LoVo (cell line): ENCODE measurements around the gene ATL3.
A peak's percentile ranks its signal among the peaks of the same experiment; 100 is the strongest.
"Not testable (repeated sequence)": the region's sequence is repeated elsewhere in the genome, so short reads cannot be mapped to it uniquely, and the experiment has no call there.

Experiments used
- DNase-seq: peaks from one replicate; pipeline ENCODE4 v3.0.0-alpha.2; 2016; ENCODE audit warnings: low spot score

The ATL3 gene

DNA sequence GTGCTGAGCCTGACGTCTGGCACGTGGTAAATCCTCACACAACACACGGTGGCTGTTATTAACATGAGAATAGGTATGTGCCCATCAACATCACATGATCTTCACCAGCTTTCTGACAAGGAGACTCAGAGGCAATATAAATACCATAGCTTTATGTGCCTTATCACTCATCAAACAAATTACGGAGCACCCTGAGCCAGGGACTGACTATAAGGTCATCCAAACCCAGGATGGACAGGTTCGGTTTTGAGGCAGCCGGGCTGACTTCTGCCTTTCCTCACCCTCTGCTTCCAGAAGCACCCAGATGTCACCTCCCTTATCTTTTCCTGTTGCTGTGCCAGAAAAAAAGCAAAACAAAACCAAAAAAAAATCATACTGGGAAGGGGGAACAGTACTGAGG is 51.2 kb downstream of the ATL3 start:
- DNase-seq = no peak

DNA sequence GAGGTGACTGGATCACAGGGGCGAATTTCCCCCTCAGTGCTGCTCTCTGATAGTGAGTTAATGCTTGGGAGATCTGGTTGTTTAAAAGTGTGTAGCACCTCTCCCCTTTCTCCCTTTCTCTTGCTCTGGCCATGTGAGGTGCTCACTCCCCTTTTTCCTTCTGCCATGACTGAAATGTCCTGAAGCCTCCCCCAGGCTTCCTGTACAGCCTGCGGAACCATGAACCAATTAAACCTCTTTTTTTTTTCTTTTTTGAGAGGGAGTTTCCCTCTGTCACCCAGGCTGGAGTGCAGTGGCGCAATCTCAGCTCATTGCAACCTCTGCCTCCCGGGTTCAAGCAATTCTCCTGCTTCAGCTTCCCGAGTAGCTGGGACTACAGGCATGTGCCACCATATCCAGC is 53.5 kb downstream of the ATL3 start:
- DNase-seq = not testable (repeated sequence)

DNA sequence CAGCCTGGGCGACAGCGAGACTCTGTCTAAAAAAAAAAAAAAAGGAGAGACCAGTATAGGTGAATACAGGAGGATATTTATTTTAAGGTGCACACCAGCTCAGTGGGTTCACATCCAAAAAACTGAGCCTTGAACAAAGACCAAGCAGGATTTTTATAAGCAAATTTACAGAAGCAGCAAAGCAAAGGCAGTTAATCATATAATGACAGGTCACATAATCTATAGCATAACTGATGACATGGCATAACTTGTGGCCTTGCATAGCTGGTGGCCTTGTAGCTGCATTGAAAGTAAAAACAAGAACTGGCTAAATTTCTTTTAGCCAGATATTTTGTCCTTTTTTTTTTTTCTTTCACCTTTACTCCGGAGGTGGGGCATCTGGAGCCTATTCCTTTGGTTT is 54.2 kb downstream of the ATL3 start:
- no peak for DNase-seq

DNA sequence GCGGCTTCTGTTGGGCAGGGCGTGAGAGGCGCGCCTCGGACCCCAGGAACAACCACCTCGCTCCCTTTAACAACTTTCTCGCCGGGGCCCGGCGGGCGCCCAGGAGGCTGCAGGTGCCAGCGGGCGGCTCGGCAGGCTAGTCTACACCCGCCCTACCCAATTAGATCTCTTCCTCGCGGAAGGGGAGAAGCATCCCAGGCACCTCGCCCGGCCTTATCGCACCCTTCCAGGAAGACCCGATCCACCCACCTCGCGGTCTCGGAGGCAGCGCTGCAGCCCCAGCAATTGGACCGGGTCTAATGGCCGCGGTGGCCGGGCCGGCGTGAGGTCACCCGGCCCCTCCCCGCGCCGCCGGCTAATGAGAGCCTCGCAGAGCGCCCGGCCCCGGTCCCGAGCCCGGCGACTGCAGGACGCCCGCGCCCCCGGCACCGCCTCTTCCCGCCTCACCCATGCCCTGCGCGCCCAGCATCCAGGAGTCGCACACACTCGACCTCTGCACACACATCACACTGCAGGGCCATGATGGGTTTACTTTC is 57.0 kb downstream of the ATL3 start, which contains the start of gene PLAAT3:
PLAAT3 (minus strand) TSS at position 298 of the 536 bp plus-strand sequence. CDS start 419 bp downstream, outside the sequence.
- peak; percentile 84 for DNase-seq

DNA sequence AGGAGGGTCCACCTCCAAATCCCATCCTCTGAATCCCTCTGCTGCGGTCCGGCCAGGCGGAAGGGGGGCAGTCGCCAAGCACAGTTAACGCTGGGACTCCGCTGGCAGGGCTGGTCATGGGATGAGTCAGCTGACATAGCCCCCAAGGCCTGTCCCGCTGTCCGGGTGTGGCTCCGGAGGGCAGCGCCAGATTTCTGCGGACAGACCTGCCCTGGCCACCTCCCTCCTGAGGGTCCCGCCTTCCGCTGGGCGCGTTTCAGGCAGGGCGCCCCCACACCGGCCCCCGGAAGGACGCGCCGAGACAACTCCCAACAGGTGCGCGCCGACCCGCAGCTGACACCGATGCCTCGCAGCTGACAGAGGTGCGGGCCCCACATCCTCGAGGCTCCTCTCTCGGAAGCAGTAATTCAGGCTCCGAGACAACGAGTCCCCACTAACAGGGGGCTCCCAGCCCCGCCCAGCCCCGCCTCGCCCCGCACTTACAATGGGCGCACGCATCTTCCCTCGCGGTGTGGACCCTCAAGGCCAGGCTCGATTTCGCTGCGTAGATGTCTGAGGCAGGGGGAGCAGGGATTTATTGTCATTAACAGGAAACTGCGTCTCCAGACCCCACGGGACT is 57.5 kb downstream of the ATL3 start:
- DNase-seq = peak; percentile 37

DNA sequence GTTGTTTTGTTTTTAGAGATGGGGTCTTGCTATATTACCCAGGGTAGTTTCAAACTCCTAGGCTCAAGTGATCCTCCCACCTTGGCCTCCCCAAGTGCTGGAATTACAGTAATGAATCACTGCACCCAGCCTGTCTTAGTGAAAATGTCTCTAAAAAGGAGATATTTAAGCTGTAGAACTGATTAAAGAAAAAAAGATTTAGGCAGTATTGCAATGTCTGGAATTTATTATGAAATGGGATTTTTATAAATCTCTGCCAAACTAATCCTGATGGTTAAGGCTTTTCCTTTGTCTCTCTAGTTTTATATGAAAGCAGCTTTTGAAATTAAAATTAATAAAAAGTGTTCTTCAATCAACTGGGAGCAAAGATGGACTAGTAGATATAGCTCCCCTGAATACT is 59.0 kb downstream of the ATL3 start:
- no peak for DNase-seq

DNA sequence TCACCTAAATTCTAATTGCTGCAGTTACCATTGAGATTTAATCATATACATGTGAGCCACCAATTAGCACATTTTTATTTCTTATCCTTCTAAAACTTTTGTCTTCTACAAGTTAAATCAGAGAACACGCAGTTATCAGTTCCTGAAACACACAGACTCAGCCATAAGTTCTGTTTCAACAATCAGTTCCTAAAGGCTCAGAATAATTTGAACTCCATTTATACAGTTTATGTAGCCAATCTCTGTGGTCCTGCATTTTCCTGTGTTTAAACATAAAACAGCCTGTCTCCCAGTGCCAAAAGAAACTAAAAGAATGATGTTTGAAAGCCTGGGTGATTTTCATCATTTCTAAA is 59.8 kb downstream of the ATL3 start:
- DNase-seq = no peak

GRCh38 chr11:63610604-63611394 is 60.4 kb downstream of the ATL3 start:
- DNase-seq = peak; percentile 25

DNA sequence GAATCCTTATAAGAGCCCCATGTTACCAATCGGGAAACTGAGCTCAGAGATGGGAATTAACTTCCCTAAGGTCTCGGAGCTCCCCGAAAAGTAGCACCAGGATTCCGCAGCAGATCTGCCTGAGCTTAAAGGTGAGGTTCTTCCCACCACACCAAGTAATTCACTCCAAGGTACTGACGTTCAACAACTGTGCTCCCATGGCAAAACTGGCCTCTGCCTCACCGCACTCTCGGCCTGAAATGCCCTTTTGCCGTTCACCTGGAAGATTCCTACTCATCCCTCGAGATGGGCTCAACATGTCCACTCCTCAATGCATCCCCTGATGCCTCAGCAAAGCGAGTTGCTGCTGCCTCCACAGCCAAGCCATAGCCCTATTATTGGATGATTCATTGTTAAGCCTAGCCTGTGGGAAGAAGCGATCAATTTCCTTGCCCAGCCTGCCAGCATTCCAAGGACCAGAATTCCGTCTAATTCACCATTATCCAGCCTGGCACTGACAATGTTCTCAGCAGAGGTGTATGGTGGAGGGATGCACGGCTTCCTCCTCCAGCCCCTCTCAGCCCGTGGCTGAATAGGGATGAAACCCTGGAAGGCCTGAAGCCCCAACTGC is 61.1 kb downstream of the ATL3 start:
- DNase-seq = no peak

GRCh38 chr11:63609536-63609935 is 61.6 kb downstream of the ATL3 start:
- peak; percentile 54 for DNase-seq

DNA sequence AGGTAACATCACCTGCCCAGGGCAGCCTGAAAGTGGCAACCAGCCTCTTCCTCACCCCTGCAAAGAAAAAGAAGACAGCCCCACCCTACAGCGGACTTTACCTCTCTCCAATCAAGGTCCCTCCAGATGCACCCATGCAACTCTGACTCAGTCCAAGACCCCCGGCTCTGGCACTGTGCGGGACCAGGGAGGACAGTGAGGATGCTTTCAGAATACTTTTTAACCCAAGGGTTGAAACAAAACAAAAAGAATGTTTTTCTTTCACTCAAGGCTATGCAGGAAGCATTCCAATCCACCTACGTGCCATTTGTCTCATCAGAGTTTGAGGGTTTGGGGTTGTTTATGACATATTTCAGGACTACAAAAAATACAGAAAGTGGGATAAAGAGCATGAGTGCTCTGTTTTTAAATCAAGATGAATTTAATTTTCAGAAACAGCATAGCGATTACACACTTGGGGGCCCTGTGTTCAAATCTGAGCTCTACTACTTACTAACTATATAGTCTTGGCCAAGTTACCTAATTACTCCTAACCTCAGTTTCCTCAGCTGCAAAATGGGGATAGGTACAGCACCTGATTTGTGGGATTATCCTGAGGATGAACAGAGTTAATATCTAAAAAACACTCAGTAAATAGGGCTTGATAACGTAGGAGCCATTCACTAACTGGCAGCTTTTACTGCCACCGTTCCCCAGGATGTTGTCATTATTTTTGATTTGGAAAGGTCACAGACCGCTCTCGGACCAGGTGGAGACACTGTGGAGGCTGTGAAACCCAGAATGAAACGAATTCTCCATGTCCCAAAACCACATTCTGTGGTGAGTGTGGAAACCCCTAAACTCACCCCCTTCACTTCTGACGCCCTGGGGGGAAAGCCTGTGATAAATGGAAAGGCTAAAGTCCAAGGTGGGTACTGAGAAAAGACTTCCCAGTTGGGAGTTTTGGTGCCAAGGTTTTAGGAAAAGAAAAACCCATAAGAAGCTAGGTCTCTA is 62.5 kb downstream of the ATL3 start:
- DNase-seq = no peak

- no peak for DNase-seq
These were observed 68.0 kb downstream of the ATL3 start for GRCh38 chr11:63603180-63603518.

DNA sequence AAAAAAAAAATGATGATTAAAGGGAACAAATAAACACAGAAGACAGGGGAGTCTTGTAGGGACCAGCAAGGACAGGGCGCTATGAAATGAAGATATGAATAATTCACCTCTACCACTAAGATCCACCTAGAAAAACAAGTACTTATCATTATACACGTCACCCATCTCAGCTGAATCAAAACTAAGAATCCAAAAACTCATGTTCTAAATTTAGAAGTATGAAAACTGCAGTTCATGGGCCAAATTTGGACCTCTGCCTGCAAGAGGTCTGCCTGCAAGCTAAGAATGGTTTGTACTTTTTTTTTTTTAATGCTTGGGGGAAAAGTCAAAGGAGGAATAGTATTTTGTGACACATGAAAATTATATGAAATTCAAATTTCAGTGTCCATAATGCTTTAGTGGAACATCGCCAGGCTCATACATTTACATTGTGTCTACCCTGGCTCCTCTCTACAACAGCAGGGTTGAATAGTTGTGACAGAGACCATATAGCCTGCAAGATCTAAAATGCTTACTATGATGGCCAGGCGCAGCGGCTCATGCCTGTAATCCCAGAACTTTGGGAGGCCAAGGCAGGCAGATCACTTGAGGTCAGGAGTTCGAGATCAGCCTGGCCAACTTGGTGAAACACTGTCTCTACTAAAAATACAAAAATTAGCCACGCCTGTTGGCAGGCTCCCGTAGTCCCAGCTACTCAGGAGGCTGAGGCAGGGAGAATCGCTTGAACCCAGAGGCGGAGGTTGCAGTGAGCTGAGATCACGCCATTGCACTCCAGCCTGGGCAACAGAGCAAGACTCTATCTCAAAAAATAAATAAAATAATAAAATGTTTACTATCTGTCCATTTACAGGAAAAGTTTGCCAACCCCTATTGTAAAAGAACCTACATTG is 68.6 kb downstream of the ATL3 start:
- not testable (repeated sequence) for DNase-seq

DNA sequence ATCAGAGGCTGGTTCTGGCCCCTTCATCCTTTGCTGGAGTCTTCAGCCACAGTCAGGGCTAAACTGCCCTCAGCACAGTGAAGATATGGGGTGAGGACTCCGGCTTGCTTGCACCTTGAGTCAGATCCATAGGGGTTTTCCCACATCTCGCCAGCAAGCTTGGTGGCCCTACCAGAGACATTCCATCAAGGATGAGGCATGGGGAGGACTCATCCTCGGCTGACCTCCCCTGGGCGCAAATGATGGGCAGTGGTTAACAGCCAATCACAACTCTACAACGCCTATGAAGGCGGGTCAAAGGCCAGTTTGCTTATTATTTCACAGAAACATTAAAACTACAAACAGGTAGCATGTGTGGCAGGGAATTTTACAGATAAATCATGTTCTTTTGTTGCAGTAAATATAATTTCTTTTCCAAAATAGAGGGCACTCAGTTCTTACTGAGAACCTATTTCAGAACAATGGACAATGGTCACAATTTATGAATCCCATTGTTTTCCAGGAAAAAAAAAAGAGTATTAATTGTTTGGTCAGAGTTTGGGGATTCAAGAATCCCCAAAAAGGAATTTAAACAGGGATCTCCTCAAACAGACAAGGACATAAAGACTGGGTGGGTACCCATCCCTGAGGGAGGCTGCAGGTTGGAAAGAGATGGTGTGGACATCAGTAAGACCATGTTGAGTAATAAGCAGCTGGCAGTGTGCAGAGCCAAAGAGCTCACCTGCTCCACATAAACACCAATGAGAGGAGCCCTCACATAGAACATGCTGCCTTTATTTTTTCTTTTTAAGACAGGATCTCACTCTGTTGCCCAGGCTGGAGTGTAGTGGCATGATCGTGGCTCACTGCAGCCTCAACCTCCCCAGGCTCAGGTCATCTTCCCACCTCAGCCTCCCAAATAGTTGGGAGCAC is 71.7 kb downstream of the ATL3 start:
- DNase-seq = no peak

DNA sequence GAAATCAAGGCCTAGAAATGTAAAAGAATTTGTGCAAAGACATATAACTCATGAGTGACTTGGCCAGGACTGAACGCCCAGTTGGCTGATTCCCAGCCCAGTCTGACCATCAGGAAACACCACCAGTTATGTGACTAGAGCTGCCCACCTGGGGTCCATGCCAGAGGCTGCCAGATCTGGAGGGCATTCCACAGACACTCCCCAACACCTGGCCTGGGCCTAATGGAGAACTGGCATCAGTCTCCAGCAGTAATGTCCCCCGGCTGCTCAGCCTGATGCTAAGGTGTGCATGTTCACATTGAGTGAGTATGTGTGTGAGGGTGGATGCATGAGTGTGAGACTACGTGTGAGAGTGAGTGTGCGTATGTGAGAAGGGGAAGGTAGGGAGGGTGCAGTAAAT is 72.6 kb downstream of the ATL3 start:
- DNase-seq = no peak

DNA sequence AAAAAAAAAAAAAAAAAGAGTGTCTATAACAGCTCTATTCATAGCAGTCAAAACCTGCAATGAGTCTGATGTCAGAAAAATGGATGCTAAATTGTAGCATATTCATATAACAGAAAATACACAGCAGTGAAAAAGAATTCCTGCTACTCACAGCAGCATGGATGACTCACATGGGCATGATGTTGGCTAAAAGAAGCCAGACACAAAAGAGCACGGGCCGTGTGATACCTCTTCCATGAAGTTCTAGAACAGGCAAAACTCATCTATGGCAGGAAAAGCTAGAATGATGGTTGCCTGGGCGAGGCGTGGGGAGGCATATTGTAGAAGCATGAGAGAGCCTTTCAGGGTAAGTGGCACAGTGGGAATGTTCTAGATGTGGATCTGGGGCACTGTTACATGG is 75.9 kb downstream of the ATL3 start:
- no peak for DNase-seq

DNA sequence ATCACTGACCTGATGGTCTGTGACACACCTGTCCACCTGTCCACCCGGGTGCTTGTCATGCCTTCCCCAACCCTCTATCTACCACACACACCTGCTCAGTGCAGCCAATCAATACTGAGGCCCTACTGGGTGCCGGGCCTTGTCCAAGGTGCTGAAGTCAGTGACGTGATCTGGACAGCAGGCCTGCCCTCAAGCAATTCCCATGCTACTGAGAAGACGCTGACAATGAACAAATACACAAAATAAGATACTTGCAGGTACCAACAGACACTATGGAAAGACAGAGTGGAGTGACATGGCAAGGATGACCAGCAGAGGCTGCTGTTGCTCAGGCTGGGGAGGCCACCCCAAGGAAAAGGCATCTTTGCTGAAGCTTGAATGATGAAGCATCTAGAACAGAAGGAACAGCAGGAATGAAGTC is 78.2 kb downstream of the ATL3 start:
- no peak for DNase-seq

GRCh38 chr11:63590024-63590788 is 81.0 kb downstream of the ATL3 start:
- no peak for DNase-seq

DNA sequence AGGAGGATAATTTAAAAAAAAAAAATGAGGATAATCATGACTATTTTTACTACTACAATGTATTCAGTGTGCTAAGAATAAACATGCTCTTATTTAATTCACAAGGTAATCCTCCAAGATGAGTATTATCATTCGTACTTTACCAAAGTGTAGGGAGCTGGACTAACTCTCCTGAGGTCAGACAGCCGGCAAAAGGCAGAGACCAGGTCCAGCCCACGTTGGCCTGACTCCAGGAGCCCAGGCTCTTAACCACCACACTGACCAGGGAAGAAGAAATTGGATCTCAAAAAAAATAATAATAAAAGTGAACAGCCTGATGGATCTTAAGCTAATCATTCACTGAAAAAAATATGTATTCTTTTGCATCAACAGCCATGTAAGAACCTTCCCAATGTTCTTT is 82.2 kb downstream of the ATL3 start:
- no peak for DNase-seq
